Cardiac muscle cell (in vitro differentiated cells and primary cell): ENCODE results near the gene AUTS2. TPM values are rescaled to one million over a fixed set of nuclear protein-coding genes. Genes with fewer than 3 reads are reported as not detected.
A peak's percentile ranks its signal among the peaks of the same experiment; 100 is the strongest.

Source experiments
- DNase-seq, 2 donors: peaks; one replicate each; pipeline versions ENCODE4 v3.0.0 to v3.0.0-alpha.2; 2010 to 2017; ENCODE audit warnings: low read depth in 1 of 2, low spot score in 1 of 2
- H3K27ac ChIP-seq: fragments of 200-600 bp; sonication (generic); 2 replicates; pipeline ENCODE4 v1.5.1; 2016
- H3K27me3 ChIP-seq: fragments of 200-600 bp; sonication (generic); 2 replicates; pipeline ENCODE4 v1.6.0; 2016; ENCODE audit warnings: control low read depth
- H3K36me3 ChIP-seq: fragments of 200-600 bp; sonication (generic); 2 replicates; pipeline ENCODE4 v1.5.1; 2016; ENCODE audit warnings: control low read depth
- H3K4me1 ChIP-seq: fragments of 200-600 bp; sonication (generic); 2 replicates; pipeline ENCODE4 v1.8.1; 2017; ENCODE audit warnings: low read depth, mild to moderate bottlenecking, mixed run types
- H3K4me3 ChIP-seq: fragments of 200-600 bp; sonication (generic); 2 replicates; pipeline ENCODE4 v1.5.1; 2016; ENCODE audit warnings: mild to moderate bottlenecking
- H3K9me3 ChIP-seq: fragments of 200-600 bp; sonication (generic); 2 replicates; pipeline ENCODE4 v1.5.1; 2017; ENCODE audit warnings: low read depth, mild to moderate bottlenecking, control low read depth
- polyA plus RNA-seq: library from polyadenylated mRNA; unstranded; fragments of >200 nt; fragmentation: Nextera tagmentation; extraction: Ambion mirVana; gene quantifications from 2 replicates; pipeline ENCODE4 v1.2.1, GENCODE V29; 2016
- total RNA-seq: library from RNA; depleted of rRNA; stranded (reverse); fragments of >200 nt; gene quantifications from 2 replicates; pipeline ENCODE4 v1.2.3, GENCODE V29; 2016
- TF ChIP-seq, protein P1 (sequence below): IDR thresholded peaks from 2 replicates; pipeline ENCODE4 v1.5.1; 2012; ENCODE audit warnings: low read depth, mild to moderate bottlenecking, low read length

AUTS2 gene
- total and polyA plus RNA-seq, 2 experiments from 2014 or later = 41.0 to 45.5 TPM

- no peaks in the 10 kb centered on the region for H3K4me1 ChIP-seq
- H3K4me3 ChIP-seq = no peak overlapping the region
- DNase-seq = no peak
- H3K9me3 ChIP-seq = no peaks in the 10 kb centered on the region
- no peak overlapping the region for H3K27ac ChIP-seq
- H3K27me3 ChIP-seq = no peaks in the 10 kb centered on the region
- no peaks in the 10 kb centered on the region for H3K36me3 ChIP-seq
- TF ChIP-seq, protein P1, sequence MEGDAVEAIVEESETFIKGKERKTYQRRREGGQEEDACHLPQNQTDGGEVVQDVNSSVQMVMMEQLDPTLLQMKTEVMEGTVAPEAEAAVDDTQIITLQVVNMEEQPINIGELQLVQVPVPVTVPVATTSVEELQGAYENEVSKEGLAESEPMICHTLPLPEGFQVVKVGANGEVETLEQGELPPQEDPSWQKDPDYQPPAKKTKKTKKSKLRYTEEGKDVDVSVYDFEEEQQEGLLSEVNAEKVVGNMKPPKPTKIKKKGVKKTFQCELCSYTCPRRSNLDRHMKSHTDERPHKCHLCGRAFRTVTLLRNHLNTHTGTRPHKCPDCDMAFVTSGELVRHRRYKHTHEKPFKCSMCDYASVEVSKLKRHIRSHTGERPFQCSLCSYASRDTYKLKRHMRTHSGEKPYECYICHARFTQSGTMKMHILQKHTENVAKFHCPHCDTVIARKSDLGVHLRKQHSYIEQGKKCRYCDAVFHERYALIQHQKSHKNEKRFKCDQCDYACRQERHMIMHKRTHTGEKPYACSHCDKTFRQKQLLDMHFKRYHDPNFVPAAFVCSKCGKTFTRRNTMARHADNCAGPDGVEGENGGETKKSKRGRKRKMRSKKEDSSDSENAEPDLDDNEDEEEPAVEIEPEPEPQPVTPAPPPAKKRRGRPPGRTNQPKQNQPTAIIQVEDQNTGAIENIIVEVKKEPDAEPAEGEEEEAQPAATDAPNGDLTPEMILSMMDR = no peak
These were observed 715.9 kb downstream of the AUTS2 start for GRCh38 chr7:70314221-70314620.

DNA sequence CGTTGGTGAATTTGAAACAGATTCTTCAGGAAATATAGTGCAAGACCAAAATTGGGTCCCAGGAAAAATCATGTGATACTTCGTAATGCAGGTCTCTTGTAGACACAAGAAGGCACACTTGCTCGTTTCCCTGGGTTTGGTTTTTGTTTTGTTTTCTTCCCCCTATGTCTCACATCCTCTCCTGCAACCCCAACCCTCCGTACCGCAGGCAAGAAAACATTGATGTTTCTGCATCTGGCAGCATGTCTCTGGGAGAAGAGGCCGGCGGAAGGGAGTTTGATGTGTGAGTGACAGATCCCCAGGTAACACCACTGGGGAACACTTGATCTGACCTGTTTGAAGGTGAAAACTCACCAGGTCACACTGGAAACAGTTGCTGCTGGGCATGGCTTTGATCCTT, 718.5 kb downstream of the AUTS2 start:
- Histone ChIP-seq H3K4me3 (no peak overlapping the region), H3K27me3 (no peaks in the 10 kb centered on the region), H3K27ac (no peak overlapping the region), H3K9me3 (no peaks in the 10 kb centered on the region), H3K36me3 (no peaks in the 10 kb centered on the region), H3K4me1 (no peaks in the 10 kb centered on the region)
- no peak for DNase-seq
- TF ChIP-seq, protein P1 = no peak

GRCh38 chr7:70317356-70317755, 719.1 kb downstream of the AUTS2 start:
- Histone ChIP-seq H3K36me3 (no peaks in the 10 kb centered on the region), H3K9me3 (no peaks in the 10 kb centered on the region), H3K27ac (no peak overlapping the region), H3K27me3 (no peaks in the 10 kb centered on the region), H3K4me3 (no peak overlapping the region), H3K4me1 (no peaks in the 10 kb centered on the region)
- TF ChIP-seq, protein P1 = no peak
- peak in 1 of 2 donors; percentile 19 for DNase-seq

DNA sequence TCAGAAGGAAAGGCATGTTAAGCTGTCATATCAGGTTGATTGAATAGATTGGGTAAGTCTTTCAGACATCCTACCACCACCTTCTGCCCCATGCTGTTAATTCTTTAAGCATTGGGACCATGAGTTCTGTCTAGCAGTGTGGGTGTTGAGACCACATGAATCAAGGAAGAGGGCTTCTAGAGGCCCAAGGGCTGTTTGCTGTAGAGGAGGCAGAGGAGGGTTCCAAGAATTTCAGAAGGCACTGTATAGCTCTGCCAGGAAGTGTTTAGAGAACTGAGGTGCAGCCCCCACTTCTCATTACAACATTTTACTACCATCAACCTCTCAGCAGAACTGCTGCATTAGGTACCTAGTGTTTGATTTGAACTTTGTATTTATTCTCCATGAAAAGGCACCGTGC, 720.2 kb downstream of the AUTS2 start:
- TF ChIP-seq, protein P1 = no peak
- no peak overlapping the region for H3K4me3 ChIP-seq

GRCh38 chr7:70319057-70319456, 720.8 kb downstream of the AUTS2 start:
- no peak overlapping the region for H3K4me3 ChIP-seq
- no peaks in the 10 kb centered on the region for H3K27me3 ChIP-seq
- no peak overlapping the region for H3K27ac ChIP-seq
- no peaks in the 10 kb centered on the region for H3K9me3 ChIP-seq
- DNase-seq = no peak
- TF ChIP-seq, protein P1 = no peak
- H3K36me3 ChIP-seq = no peaks in the 10 kb centered on the region
- H3K4me1 ChIP-seq = peaks cover 2% of the 10 kb centered on the region

More for the DNA sequence above, 720.2 kb downstream of the AUTS2 start:
- no peak for DNase-seq
- Histone ChIP-seq H3K36me3 (no peaks in the 10 kb centered on the region), H3K9me3 (no peaks in the 10 kb centered on the region), H3K27ac (no peak overlapping the region), H3K4me1 (peaks cover 2% of the 10 kb centered on the region), H3K27me3 (no peaks in the 10 kb centered on the region)
